GM18858 (cell line): ENCODE results near the gene ACBD4.

Source experiments
- ATAC-seq: cut with Tn5 transposase; IDR thresholded peaks from one replicate; pipeline ENCODE4 v1.9.1; 2021; ENCODE audit not compliant: unreplicated experiment

ACBD4 gene

GRCh38 chr17:45149669-45150664 is 14.5 kb downstream of the ACBD4 start:
- ATAC-seq: no peak

GRCh38 chr17:45150911-45151809 is 15.7 kb downstream of the ACBD4 start:
- no peak for ATAC-seq

DNA sequence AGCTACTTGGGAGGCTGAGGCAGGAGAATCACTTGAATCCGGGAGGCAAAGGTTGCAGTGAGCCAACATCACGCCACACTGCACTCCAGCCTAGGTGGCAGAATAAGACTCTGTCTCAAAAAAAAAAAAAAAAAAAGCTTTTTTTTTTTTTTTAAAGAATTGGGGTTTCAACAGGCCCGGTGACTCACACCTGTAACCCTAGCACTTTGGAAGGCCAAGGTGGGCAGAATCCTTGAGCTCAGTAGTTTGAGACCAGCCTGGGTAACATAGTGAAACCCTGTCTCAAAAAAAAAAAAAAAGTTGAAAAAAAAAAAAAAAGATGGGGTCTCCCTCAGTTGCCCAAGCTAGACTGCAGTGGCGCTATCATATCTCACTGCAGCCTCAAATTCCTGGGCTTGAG is 19.5 kb downstream of the ACBD4 start:
- ATAC-seq: no peak

GRCh38 chr17:45155483-45155882 is 20.0 kb downstream of the ACBD4 start:
- no peak for ATAC-seq

GRCh38 chr17:45156242-45156641 is 20.8 kb downstream of the ACBD4 start:
- ATAC-seq: no peak

DNA sequence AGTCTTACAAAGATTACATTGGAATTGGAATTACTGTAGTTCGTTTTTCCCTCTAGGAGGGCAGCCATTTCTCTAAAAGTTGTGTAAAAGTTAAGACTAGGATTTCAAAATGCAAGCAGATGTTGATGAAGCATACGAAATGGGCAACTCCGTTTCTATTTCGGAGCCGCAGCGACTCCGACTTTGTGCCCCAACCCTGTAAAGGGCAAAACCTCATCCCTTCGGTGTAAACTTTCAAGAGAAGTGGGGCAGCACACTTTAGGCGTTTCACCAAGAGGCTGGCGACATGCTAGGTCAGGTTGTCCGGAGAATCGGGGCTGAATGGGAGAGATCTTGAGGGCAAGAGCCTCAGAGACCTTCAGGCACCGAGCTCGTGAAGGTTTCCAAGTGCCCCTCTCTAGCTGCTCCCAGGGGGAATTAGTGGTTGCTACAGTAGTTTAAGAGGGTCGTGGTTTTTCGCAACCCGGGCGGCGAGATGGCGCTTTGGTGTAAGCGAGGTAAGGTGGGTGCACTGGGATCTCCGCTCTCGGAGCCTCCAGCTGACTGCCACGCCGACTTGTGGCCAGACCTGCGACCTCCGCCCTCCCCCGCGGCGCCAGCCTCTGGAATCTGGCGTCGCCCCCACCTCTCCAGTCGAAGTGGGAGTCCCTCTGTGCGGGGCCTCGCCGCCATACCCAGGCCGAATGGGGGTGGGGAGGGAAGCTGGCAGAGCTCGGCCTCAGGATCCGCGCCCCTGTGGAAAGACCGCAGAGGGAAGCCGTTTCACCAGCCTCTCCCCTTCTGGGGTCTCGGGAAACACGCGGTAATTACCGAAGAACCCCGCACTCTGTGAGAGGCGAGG is 25.2 kb downstream of the ACBD4 start:
- no peak for ATAC-seq

DNA sequence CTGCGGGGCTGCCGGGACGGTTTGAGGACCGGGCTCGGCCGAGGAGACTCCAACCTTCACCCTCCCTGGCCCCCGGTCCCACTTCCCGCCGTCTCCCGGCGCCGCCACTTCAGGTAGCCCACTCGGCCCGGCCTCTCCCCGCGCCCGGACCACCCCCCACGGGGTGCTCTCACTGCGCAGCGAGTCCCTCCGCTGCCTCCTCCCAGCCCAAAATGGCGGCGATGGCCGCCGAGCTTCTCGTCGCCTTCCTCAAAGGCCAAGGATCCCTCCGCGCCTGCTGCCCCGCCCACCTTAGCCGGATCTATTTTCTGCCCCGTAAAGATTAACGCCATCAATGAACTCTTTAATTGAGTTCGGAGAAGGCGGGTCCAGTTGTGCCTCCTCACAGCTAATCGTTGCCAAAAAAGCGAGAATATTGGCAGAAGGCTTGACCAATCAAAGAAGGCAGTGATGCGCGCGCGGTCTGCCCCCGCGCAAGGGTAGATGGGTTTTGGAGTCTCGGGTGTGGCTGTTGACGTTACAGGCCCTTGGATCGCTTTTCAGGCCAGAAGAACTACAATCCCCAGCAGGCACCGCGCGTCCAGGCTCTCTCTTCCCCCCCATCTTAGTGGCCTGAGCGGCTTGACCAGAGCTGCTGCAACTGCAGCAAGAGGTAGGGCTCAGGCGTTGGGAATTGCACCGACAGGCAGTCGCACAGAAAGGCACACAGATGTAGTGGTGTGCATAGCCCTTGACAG is 26.0 kb downstream of the ACBD4 start, which contains the start of gene HEXIM2:
Gene HEXIM2 (plus strand): TSS at position 588 of the 737 bp plus-strand sequence. CDS start 919 bp downstream, outside the sequence.
- ATAC-seq: peak; percentile 85

GRCh38 chr17:45162025-45162687 is 26.7 kb downstream of the ACBD4 start:
- ATAC-seq: peak; percentile 1

GRCh38 chr17:45164734-45165269 is 29.3 kb downstream of the ACBD4 start:
- no peak for ATAC-seq

- ATAC-seq: no peak
Measured at GRCh38 chr17:45168991-45169752, 33.7 kb downstream of the ACBD4 start.

- ATAC-seq: no peak
Measured at GRCh38 chr17:45170280-45170930, 34.9 kb downstream of the ACBD4 start.

DNA sequence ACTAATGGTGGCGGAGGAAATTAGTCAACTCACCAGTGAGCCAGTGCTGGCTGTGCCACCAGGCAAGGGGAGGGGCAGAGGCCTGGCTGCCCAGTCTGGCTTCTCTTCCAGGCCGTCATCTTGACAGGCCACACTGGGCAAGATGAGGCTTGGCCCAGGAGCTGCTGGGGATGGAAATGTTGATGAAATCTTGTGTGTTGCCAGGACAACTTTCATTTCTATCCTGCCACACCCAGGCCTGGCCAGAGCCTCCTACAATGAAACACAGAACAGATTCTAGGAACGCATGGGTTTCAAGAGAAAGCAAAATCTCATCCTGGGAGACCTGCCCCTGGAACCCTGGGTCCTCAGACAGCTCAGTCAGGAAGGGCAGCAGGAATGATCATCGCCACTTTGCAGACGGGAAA is 35.4 kb downstream of the ACBD4 start:
- ATAC-seq: no peak

DNA sequence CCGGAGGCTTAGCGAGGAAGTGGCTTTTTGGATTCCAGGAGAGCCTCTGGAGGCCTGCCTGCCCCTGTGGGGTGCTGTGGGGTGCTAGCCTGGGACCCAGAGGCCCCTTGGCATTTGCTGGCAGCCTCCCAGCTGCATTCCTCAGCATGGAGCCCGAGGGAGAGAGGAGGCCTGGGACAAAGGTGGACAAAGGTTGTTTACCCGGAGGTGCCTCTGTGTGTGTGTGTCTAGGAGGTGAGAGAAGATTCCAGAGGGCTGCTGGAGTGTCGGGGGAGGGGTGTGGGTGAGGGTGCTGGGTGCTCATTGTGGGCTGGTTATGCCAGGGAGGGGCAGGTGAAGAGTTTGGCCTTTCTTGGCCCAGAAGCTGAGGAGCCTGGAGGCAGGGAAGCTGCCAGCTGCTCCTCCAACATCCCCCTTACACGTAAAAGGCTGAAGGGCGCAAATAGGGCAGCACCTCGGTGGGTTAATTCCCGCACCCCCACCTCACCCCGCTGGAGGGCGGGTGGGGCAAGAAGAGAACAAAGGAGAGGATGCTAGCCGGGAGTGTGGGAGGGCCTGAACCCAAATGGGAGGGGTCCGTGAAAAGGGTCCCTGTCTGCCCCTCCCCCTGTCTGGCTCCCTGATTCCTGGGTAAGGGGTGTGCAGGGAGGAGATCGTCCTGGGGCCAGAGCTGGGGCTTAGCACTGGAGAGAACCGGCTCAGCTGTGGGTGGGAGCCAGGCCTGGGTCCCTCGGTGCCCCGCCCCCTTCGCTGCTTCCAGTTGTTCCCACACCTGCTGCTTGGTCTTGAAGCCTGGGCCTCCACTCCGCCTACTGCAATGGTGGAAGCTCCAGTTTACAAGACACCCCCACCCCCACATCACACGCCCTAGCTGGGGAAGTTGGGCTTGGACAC is 36.1 kb downstream of the ACBD4 start:
- no peak for ATAC-seq

- ATAC-seq: no peak
Measured at GRCh38 chr17:45172232-45172540, 36.7 kb downstream of the ACBD4 start.

- no peak for ATAC-seq
Measured at GRCh38 chr17:45172541-45173286, 37.2 kb downstream of the ACBD4 start.

DNA sequence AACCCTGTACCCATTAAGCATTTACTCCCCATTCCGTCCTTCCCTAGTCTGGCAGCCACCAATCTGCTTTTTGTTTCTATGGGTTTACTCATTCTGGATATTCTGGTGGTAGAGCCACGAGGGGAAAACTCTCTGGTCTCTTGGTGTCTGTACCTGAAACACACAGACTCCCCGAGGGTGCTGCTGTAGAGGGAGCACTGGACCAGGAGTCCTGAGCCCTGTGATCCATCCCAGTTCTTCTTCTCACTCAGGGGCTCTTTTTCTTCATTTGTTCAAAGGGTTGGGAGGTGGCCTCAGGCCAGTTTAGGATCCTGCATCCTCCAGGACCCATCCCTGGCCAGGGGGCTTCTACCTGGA is 40.2 kb downstream of the ACBD4 start:
- ATAC-seq: no peak
